ENCODE results near the gene SLC27A2. TPM values are rescaled to one million over a fixed set of nuclear protein-coding genes. Genes with fewer than 3 reads are reported as not detected.

Gene SLC27A2
- total RNA-seq, 4 donors from 2014 or later = 0.72 to 10.2 (median 5.9) TPM

DNA sequence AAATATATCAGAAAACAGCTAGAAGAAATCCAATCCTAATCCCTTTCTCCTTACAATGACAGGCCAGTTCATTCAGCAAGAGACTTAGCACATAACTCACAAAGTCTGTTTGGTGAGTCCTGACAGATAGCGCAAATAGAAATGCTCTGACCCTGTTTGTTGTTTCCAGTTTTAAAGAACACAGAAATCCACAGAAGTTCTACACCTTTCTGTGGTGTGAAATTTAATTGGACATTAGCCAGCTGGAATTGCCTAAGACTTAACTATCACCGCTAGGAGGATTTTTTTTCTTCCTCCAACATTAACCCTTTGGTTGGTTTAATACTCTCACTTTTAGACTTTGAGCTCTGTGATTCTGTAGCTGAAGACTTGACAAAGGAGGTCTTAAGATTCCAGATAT is 52.8 kb downstream of the SLC27A2 start:
- TF ChIP-seq EP300 (IDR thresholded peaks at IDR 0.05) = no peak
- TF ChIP-seq POLR2AphosphoS5 (IDR thresholded peaks at IDR 0.05) = no peak
- TF ChIP-seq, protein P1, sequence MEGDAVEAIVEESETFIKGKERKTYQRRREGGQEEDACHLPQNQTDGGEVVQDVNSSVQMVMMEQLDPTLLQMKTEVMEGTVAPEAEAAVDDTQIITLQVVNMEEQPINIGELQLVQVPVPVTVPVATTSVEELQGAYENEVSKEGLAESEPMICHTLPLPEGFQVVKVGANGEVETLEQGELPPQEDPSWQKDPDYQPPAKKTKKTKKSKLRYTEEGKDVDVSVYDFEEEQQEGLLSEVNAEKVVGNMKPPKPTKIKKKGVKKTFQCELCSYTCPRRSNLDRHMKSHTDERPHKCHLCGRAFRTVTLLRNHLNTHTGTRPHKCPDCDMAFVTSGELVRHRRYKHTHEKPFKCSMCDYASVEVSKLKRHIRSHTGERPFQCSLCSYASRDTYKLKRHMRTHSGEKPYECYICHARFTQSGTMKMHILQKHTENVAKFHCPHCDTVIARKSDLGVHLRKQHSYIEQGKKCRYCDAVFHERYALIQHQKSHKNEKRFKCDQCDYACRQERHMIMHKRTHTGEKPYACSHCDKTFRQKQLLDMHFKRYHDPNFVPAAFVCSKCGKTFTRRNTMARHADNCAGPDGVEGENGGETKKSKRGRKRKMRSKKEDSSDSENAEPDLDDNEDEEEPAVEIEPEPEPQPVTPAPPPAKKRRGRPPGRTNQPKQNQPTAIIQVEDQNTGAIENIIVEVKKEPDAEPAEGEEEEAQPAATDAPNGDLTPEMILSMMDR (IDR thresholded peaks at IDR 0.05) = no peak
- no peak for TF ChIP-seq POLR2A (IDR thresholded peaks at IDR 0.05)
- no peaks in the 10 kb centered on the region for H3K36me3 ChIP-seq
- no peak overlapping the region for H3K27ac ChIP-seq
- H3K27me3 ChIP-seq = no peaks in the 10 kb centered on the region
- no peaks in the 10 kb centered on the region for H3K9me3 ChIP-seq
- H3K4me3 ChIP-seq = no peak overlapping the region
- 40% methylated on average over 2 of the region's 2 CpGs for WGBS
- no peak for DNase-seq (ENCODE audit: low spot score in 2 of 2)
- no peaks in the 10 kb centered on the region for H3K4me1 ChIP-seq

DNA sequence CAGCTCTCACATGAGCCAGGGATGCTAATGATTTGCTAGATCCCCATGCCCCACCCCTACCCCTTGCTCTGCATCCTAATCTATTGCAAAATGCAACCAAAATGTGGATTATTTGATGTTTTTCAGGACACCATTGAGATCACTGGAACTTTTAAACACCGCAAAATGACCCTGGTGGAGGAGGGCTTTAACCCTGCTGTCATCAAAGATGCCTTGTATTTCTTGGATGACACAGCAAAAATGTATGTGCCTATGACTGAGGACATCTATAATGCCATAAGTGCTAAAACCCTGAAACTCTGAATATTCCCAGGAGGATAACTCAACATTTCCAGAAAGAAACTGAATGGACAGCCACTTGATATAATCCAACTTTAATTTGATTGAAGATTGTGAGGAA is 53.8 kb downstream of the SLC27A2 start:
- Histone ChIP-seq H3K4me3 (no peak overlapping the region), H3K36me3 (no peaks in the 10 kb centered on the region), H3K4me1 (no peaks in the 10 kb centered on the region), H3K27me3 (no peaks in the 10 kb centered on the region), H3K27ac (no peak overlapping the region), H3K9me3 (no peaks in the 10 kb centered on the region)
- TF ChIP-seq POLR2A (IDR thresholded peaks at IDR 0.05) = no peak
- TF ChIP-seq, protein P1 (IDR thresholded peaks at IDR 0.05) = no peak
- TF ChIP-seq EP300 (IDR thresholded peaks at IDR 0.05) = no peak
- no peak for TF ChIP-seq POLR2AphosphoS5 (IDR thresholded peaks at IDR 0.05)
- 90% methylated on average over 1 of the region's 1 CpG for WGBS
- no peak for DNase-seq (ENCODE audit: low spot score in 2 of 2)

DNA sequence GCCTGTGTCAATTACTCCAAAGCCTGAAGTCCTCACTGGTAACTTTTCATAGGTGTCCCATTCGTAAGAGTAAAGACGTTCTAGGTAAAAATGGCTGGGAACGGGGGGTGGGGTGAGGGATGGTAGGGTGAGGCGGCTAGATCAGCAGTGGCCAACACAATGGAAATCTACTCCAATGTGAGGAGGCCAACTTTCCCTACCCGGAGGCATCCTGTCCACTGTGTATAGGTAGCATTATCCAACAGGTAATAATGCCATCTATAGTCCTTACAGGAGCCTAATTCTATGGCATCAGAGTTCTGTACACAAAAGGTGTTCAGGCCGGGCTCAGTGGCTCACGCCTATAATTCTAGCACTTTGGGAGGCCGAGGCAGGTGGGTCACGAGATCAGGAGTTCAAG is 54.4 kb downstream of the SLC27A2 start:
- Histone ChIP-seq H3K4me3 (no peak overlapping the region), H3K36me3 (no peaks in the 10 kb centered on the region), H3K27me3 (no peaks in the 10 kb centered on the region), H3K9me3 (no peaks in the 10 kb centered on the region), H3K4me1 (no peaks in the 10 kb centered on the region), H3K27ac (no peak overlapping the region)
- TF ChIP-seq, protein P1 (IDR thresholded peaks at IDR 0.05) = no peak
- WGBS = 91% methylated on average over 8 of the region's 9 CpGs
- no peak for DNase-seq (ENCODE audit: low spot score in 2 of 2)

DNA sequence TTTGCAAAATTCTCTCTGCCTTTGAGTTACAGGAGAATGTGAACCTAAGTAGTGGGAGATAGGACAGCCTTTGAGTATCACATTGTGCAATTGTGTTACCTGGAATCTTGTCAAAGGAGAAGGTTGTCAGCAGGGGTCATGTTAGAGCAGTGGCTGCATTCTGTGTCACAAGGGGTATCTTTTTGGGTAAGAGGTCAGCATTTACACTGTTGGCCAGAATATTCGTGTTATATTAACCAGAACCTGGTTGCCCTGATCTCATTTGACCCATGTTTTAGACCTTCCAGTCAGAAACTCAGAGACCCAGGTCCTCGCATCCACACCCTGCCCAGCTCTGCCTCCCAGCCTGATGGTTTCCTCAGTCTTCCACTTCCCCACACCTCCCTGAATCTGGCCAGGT is 56.3 kb downstream of the SLC27A2 start:
- TF ChIP-seq, protein P1 (IDR thresholded peaks at IDR 0.05) = no peak
- TF ChIP-seq POLR2A (IDR thresholded peaks at IDR 0.05) (no peak), EP300 (IDR thresholded peaks at IDR 0.05) (no peak), POLR2AphosphoS5 (IDR thresholded peaks at IDR 0.05) (no peak)
- Histone ChIP-seq H3K27ac (no peak overlapping the region), H3K4me1 (no peaks in the 10 kb centered on the region), H3K9me3 (no peaks in the 10 kb centered on the region), H3K4me3 (no peak overlapping the region), H3K27me3 (no peaks in the 10 kb centered on the region), H3K36me3 (no peaks in the 10 kb centered on the region)
- no peak for DNase-seq (ENCODE audit: low spot score in 2 of 2)
- WGBS = 93% methylated on average over 2 of the region's 2 CpGs

DNA sequence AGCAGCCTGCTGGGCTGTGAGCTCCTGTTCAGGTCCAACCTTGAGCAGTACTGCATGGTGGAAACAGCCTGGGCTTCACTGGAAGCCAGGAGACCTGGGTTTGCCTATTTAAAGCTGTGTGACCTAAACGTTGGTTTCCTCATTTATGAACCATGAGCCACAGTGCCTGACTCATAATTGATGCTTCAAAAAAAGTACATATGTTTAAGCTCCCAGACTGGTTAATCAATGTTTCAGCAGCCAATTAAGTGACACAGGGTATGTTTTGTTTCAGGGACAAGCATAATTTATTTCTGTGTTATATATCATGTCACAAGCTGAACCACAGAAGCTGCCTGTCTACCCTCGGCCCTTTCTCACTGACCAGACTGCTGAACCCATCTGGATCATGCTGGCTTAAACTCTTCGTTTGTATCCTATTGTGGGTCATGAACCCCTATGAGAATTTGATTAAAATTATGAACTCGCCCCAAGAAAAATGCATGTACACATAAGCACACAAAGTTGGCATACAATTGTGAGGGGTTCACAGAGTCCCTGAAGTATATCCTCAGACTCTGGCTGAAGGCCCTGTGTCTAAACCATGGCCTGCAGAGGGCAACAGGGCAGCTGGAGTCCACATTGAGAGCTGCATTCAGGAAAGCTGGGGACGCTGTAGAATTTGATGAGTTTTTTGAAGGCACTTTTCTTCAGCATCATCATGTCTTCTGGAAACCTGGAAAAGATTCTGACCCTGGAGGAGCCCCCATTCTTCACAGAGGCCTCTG is 59.9 kb downstream of the SLC27A2 start:
- Histone ChIP-seq H3K9me3 (no peaks in the 10 kb centered on the region), H3K27me3 (no peaks in the 10 kb centered on the region), H3K4me1 (no peaks in the 10 kb centered on the region), H3K27ac (no peak overlapping the region), H3K4me3 (no peak overlapping the region), H3K36me3 (no peaks in the 10 kb centered on the region)
- 75% methylated on average over 5 of the region's 5 CpGs for WGBS
- TF ChIP-seq POLR2AphosphoS5 (IDR thresholded peaks at IDR 0.05) = no peak
- TF ChIP-seq POLR2A (IDR thresholded peaks at IDR 0.05) = no peak
- TF ChIP-seq, protein P1 (IDR thresholded peaks at IDR 0.05) = no peak
- no peak for TF ChIP-seq EP300 (IDR thresholded peaks at IDR 0.05)
- no peak for DNase-seq (ENCODE audit: low spot score in 2 of 2)
